Muscle layer of colon (tissue), 2 donors: ENCODE measurements around the gene ALK.

Source experiments
- H3K27ac ChIP-seq: one replicate; pipeline ENCODE4 v1.7.0; 2013; ENCODE audit warnings: low read depth, mild to moderate bottlenecking, low read length, moderate library complexity
- H3K27me3 ChIP-seq, 2 donors: one replicate each; pipeline ENCODE4 v1.7.0; 2013; ENCODE audit warnings: low read length in 2 of 2, mild to moderate bottlenecking in 2 of 2; ENCODE audit not compliant: insufficient read depth in 2 of 2, control insufficient read depth in 1 of 2
- H3K36me3 ChIP-seq: one replicate; pipeline ENCODE4 v1.7.0; 2013; ENCODE audit warnings: mild to moderate bottlenecking, low read length; ENCODE audit not compliant: insufficient read depth
- H3K4me1 ChIP-seq: one replicate; pipeline ENCODE4 v1.7.0; 2013; ENCODE audit warnings: mild to moderate bottlenecking, low read length; ENCODE audit not compliant: insufficient read depth
- H3K4me3 ChIP-seq, 2 donors: one replicate each; pipeline ENCODE4 v1.7.0; 2013; ENCODE audit warnings: low read length in 2 of 2, low read depth in 1 of 2, mild to moderate bottlenecking in 1 of 2, moderate library complexity in 1 of 2
- H3K9ac ChIP-seq: one replicate; pipeline ENCODE4 v1.7.0; 2013; ENCODE audit warnings: low read length
- H3K9me3 ChIP-seq: one replicate; pipeline ENCODE4 v1.7.0; 2013; ENCODE audit warnings: mild to moderate bottlenecking, low read length
- donor health status: abdominal sarcoma.
- donor health status: Adenocarcinoma of cecum.

Gene ALK

GRCh38 chr2:29323301-29323700 lies 598.1 kb downstream of the ALK start:
- Histone ChIP-seq H3K4me1 (no peaks in the 10 kb centered on the region), H3K27me3 (no peaks in the 10 kb centered on the region), H3K9ac (no peak overlapping the region), H3K9me3 (no peaks in the 10 kb centered on the region), H3K27ac (no peak overlapping the region), H3K36me3 (no peaks in the 10 kb centered on the region), H3K4me3 (no peak overlapping the region)

GRCh38 chr2:29322011-29322410 lies 599.4 kb downstream of the ALK start:
- H3K27me3 ChIP-seq = no peaks in the 10 kb centered on the region
- H3K9me3 ChIP-seq = no peaks in the 10 kb centered on the region
- H3K36me3 ChIP-seq = no peaks in the 10 kb centered on the region
- peaks cover 10% of the 10 kb centered on the region for H3K4me1 ChIP-seq
- no peak overlapping the region for H3K4me3 ChIP-seq
- no peak overlapping the region for H3K9ac ChIP-seq
- no peak overlapping the region for H3K27ac ChIP-seq

DNA sequence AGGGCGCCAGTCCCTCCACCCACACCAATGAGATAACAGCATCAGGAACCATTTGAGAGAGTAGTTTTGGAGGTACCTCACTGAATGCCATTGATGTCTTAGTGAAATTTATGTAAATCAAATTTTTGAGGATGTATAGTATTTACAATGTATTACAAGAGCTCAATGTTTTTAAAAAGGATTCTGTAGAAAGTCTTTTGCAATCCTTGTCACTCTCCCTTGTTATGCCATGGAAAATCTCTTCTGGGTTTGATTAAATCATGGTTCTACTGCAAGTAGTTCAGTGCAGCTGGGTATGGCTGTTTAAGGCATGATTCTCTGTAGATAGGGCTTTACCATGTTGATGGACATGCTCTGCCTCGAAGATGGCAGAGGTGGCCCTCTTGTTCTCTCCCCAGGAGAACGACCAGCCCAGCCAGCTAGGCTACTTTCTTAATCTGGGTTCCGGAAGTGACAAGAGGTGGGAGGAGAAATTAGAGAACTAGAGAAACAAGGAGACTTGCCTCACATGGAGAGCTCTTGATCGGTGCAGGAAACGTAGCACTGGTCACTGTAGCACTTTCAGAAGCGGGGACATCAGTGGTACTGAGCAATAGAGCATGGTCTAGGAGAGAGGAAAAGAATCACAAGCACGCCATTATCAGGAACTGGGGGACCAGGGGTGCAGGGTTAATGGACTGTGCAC lies 603.4 kb downstream of the ALK start:
- Histone ChIP-seq H3K9ac (no peak overlapping the region), H3K4me3 (no peak overlapping the region), H3K27ac (no peak overlapping the region), H3K36me3 (no peaks in the 10 kb centered on the region), H3K27me3 (no peaks in the 10 kb centered on the region), H3K4me1 (peaks cover 18% of the 10 kb centered on the region), H3K9me3 (no peaks in the 10 kb centered on the region)

- H3K9me3 ChIP-seq = no peaks in the 10 kb centered on the region
- H3K27ac ChIP-seq = no peak overlapping the region
- no peak overlapping the region for H3K4me3 ChIP-seq
- H3K4me1 ChIP-seq = peaks cover 18% of the 10 kb centered on the region
- H3K27me3 ChIP-seq = no peaks in the 10 kb centered on the region
- no peaks in the 10 kb centered on the region for H3K36me3 ChIP-seq
- no peak overlapping the region for H3K9ac ChIP-seq
Measured at GRCh38 chr2:29317077-29317517, 604.3 kb downstream of the ALK start.

DNA sequence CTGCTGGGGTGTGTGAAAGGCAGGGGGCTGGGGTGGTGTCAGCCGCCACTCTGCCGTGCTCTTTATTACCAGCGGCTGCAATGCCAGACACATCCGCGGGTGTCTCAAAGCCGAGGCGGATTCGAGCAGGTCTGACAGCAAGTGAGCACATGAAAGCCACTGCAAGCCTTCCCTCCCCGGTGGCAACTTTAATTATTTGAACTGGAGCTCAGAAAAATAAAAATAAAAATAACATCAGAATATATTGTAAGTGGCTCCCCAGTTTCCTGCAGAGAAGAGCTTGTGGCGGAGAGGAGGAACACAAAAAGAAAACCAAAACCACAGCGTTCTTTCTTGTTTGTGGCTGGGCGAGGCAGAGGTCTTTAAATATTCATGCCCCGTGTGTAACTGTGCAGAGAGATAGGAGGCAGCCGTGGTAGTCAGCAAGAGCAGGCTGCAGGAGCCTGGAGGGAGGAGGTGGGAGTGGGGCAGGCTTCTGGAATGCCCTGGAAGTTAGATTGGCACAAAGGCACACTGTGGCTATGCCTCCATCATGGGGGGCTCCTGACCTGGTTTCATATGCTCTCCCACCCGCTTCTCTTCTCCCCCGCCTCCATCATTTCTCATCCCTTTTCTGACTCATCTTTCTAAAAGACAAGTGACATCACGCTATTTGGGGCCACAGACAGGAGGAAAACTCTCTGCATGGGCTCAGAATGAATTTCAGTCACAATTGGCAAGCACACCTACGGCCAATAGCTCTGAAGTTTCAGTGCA lies 606.4 kb downstream of the ALK start:
- no peaks in the 10 kb centered on the region for H3K36me3 ChIP-seq
- H3K4me3 ChIP-seq = no peak overlapping the region
- no peak overlapping the region for H3K27ac ChIP-seq
- no peaks in the 10 kb centered on the region for H3K9me3 ChIP-seq
- H3K9ac ChIP-seq = no peak overlapping the region
- H3K27me3 ChIP-seq = no peaks in the 10 kb centered on the region
- H3K4me1 ChIP-seq = peaks cover 18% of the 10 kb centered on the region

- Histone ChIP-seq H3K9ac (no peak overlapping the region), H3K4me1 (peaks cover 3% of the 10 kb centered on the region), H3K4me3 (no peak overlapping the region), H3K9me3 (no peaks in the 10 kb centered on the region), H3K36me3 (no peaks in the 10 kb centered on the region), H3K27me3 (no peaks in the 10 kb centered on the region), H3K27ac (no peak overlapping the region)
Measured at GRCh38 chr2:29311458-29311857, 609.9 kb downstream of the ALK start.

- Histone ChIP-seq H3K27ac (no peak overlapping the region), H3K4me3 (no peak overlapping the region), H3K9me3 (no peaks in the 10 kb centered on the region), H3K27me3 (no peaks in the 10 kb centered on the region), H3K4me1 (no peaks in the 10 kb centered on the region), H3K36me3 (no peaks in the 10 kb centered on the region), H3K9ac (no peak overlapping the region)
Measured at GRCh38 chr2:29310650-29311348, 610.6 kb downstream of the ALK start.

DNA sequence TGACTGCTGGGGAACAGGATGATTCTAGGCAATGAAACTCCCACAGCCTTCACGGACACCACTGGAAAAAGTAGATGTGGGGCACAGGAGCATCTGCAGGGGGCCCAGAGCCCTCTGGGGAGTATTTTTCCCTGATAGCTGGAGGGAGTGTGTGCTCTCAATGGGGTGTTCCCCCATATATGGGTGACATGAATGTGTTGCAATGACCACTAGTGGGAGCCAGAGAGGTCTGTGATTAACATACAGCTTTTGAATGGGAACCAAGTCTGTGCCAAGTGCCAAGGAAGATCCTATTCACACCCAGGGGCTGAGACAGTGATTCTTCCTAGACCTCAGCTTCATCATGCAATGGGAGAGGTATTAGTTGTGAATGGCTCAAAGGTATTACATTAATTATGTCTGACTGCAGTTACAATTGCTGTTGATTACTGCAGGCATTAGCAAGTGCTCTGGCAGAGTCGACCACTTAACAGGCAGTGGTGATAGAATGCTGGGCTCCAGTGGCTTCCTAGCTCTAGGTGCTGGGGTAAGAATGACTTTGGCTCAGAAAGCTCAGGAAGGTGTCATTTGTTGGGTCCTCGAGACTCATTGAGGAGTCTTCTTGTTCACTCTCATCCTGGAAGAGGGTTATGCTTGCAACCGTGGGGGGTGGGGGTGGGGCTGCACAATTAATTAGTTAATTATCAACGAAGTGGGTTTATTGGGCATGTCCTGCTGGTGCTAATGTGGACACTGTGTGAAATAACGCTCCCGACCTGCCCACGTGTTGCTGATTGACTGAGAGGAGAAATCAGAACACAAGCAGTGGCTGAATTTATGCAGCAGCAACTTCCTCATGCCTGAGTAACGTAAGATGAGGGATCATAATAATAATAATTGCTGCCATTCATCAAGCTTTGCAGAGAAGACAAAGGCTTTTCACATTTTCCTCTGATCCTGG lies 612.0 kb downstream of the ALK start:
- Histone ChIP-seq H3K27me3 (no peaks in the 10 kb centered on the region), H3K4me3 (no peak overlapping the region), H3K27ac (no peak overlapping the region), H3K9ac (no peak overlapping the region), H3K36me3 (no peaks in the 10 kb centered on the region), H3K4me1 (no peaks in the 10 kb centered on the region), H3K9me3 (no peaks in the 10 kb centered on the region)

- Histone ChIP-seq H3K4me3 (no peak overlapping the region), H3K9ac (no peak overlapping the region), H3K4me1 (no peaks in the 10 kb centered on the region), H3K27ac (no peak overlapping the region), H3K9me3 (no peaks in the 10 kb centered on the region), H3K27me3 (no peaks in the 10 kb centered on the region), H3K36me3 (no peaks in the 10 kb centered on the region)
Measured at GRCh38 chr2:29308366-29308765, 613.0 kb downstream of the ALK start.

- Histone ChIP-seq H3K4me3 (no peak overlapping the region), H3K36me3 (no peaks in the 10 kb centered on the region), H3K9ac (no peak overlapping the region), H3K9me3 (no peaks in the 10 kb centered on the region), H3K27me3 (no peaks in the 10 kb centered on the region), H3K4me1 (no peaks in the 10 kb centered on the region), H3K27ac (no peak overlapping the region)
Measured at GRCh38 chr2:29307519-29307918, 613.9 kb downstream of the ALK start.

DNA sequence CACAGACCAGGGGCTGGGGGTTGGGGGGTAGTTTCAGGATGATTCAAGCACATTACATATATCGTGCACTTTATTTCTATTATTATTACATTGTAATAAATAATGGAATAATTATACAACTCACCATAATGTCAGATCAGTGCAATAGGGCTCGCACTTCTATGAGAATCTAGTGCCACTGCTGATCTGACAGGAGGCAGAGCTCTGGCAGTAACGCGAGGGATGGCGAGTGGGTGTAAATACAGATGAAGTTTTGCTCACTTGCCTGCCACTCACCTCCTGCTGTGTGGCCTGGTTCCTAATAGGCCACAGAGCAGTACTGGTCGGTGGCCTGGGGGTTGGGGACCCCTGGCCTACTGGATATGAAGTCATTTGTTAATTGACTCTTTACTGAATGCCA lies 615.6 kb downstream of the ALK start:
- Histone ChIP-seq H3K36me3 (no peaks in the 10 kb centered on the region), H3K9ac (no peak overlapping the region), H3K9me3 (no peaks in the 10 kb centered on the region), H3K27me3 (no peaks in the 10 kb centered on the region), H3K4me1 (no peaks in the 10 kb centered on the region), H3K27ac (no peak overlapping the region), H3K4me3 (no peak overlapping the region)
